H1 (cell line): ENCODE measurements around the gene PRSS38. TPM values are rescaled to one million over a fixed set of nuclear protein-coding genes. Genes with fewer than 3 reads are reported as not detected.

Source experiments
- CBX8 ChIP-seq: fragments of 300-800, 300-1000 bp; sonication (generic); IDR thresholded peaks from 2 replicates; pipeline ENCODE4 v1.7.1; 2016; ENCODE audit warnings: low read depth, low read length, borderline replicate concordance
- polyA plus RNA-seq, 7 experiments: library from polyadenylated mRNA; depleted of rRNA in 3 of 7; stranded (reverse) in 5 of 7; unstranded in 2 of 7; fragments of >200 nt in 5 of 7; fragments of 200-250 nt in 2 of 7; gene quantifications; 1 replicate in 5 of 7; 2 replicates in 1 of 7; 4 replicates in 1 of 7; pipeline versions ENCODE4 v1.2.1 to v1.2.3, GENCODE V29; 2011 to 2013; ENCODE audit warnings: missing spikeins in 2 of 7, mixed read lengths in 2 of 7
- total RNA-seq: library from RNA; stranded (reverse); fragmentation: NEBNext Ultra II Directional; extraction: Animal tissue kit (Norgen Biotek cat#: 25700); gene quantifications from 2 replicates; pipeline ENCODE4 v1.2.1, GENCODE V29; 2021

Gene PRSS38
- total and polyA plus RNA-seq, 2 of the 8 experiments (the other 6 are each of a cell fraction or from before 2014, with no cell fraction given): not detected

DNA sequence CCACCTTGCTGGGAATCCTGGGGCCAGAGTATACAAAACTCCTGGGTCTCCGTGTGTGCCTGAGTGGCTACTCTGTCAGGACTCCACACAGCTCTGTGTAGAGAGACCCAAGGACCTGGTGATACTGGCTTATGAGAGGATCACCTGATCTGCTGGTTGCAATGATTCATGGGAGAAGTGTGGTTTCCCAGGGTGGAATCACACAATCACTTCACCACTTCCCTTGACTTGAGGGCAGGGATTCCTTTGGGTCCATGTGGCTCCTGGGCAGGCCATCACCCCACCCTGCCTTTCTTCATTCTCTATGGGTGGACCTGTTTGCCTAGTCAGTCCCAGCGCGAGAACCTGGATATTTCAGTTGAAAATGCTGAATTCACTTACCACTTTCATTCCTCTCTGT lies 13.3 kb downstream of the PRSS38 start (continued):
- TF ChIP-seq CBX8: no peak
